ENCODE measurements around the gene TACR2. TPM values are rescaled to one million over a fixed set of nuclear protein-coding genes. Genes with fewer than 3 reads are reported as not detected.

TACR2 gene
- total and polyA plus RNA-seq, 2 donors (not counting 1 experiment from before 2014, with no cell fraction given), result 0.15 to 0.17 TPM

DNA sequence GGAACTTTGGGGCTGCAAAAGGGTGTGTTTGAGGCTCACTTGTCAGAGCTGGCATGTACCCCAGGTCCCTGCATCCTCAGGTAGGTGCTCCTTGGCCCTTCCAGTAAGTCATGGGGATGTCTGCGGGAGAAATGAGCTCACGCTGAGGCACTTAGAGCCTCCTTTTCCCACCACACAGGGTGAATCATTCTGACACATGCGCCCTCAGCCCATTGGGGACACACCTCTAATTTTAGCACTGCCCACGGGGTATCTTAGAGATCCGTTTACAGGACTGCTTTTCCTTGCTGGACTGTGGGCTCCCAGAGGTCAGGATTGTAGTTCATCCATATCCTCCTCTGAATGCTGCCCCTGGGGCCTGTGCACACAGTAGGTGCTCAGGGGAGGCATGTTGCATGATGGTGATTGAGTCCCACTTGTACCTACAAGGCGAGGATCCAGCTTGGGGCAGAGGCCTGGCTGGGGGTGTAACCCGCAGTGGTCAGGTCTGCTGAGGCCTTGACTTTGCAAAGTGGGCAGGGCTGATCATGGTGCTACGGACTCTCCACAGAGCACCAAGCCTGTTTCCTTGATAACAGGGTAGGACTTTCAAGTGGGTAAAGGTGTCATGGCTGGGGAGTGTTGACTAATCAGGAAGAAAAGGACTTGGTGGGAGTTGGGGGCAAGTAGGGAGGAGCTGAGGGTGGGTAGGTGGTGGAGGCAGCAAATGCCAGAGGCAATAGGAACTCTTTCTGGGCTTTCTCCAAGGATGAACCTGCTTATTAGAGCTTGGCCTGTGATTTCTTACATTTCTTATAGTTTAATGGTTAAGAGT is 40.4 kb upstream of the TACR2 start:
- no peak overlapping the region for H3K27ac ChIP-seq (ENCODE audit: insufficient read depth, low read length)

DNA sequence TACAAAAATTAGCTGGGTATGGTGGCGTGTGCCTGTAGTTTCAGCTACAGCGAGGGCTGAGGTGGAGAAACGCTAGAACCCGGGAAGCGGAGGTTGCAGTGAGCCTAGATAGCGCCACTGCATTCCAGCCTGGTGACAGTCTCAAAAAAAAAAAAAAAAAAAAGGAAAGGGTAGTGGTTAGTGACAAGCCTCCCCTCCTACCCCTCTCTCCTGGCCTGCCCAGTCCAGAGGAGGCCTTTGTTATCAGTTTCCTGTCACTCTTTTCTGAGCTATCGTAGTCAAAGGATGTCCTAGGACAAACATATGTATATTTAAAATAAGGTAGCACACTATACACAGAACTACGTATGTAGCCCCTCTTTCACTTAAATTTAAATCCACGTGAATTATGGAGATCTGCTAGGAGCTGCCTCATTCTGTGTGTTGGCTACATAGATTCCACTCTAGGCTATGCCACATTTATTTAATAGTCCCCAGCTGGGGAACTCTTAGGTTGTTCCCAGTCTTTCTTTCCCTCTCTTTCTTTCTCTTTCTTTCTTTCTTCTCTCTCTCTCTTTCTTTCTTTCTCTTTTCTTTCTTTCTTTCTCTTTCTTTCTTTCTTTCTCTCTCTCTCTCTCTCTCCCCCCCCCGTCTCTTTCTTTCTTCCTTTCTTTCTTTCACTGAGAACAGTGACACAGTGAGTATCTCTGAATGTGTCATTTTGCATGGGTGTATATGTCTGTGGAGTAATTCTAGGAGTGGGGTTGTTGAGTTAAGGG is 38.5 kb upstream of the TACR2 start:
- no peak for DNase-seq (ENCODE audit: low read depth in 2 of 2)
- H4K20me1 ChIP-seq (ENCODE audit: control insufficient read depth, extremely low read depth, insufficient read depth, low read length), result no peaks in the 10 kb centered on the region
- H3K9me3 ChIP-seq (ENCODE audit: control insufficient read depth, insufficient read depth, low read depth, low read length), result no peaks in the 10 kb centered on the region
- no peaks in the 10 kb centered on the region for H3K4me1 ChIP-seq (ENCODE audit: control insufficient read depth, extremely low read depth, insufficient read depth, low read length)
- no peaks in the 10 kb centered on the region for H3K36me3 ChIP-seq (ENCODE audit: control insufficient read depth, insufficient read depth, low read length)
- no peak overlapping the region for H3K4me3 ChIP-seq (replicated peaks in 1 of 4; ENCODE audit: control extremely low read depth in 1 of 4, insufficient read depth in 1 of 4, low read depth in 3 of 4, low read length in 4 of 4)
- no peak overlapping the region for H3K4me2 ChIP-seq (ENCODE audit: extremely low read depth, insufficient read depth, low read length)
- no peak overlapping the region for H3K27ac ChIP-seq (ENCODE audit: insufficient read depth, low read length)
- H3K27me3 ChIP-seq (ENCODE audit: control insufficient read depth, insufficient read depth, low read length), result peaks cover 13% of the 10 kb centered on the region
- no peak overlapping the region for H2AFZ ChIP-seq (ENCODE audit: low read length)
- TF ChIP-seq EZH2 (IDR thresholded peaks at IDR 0.05; ENCODE audit: low read length, missing control alignments) (no peak), CTCF (conservative IDR thresholded peaks at IDR 0.05 in 1 of 2, IDR thresholded peaks at IDR 0.05 in 1 of 2; ENCODE audit: low read depth in 1 of 2, low read length in 2 of 2) (no peak)
- H3K9ac ChIP-seq (ENCODE audit: insufficient read depth, low read length), result no peak overlapping the region
- no peaks in the 10 kb centered on the region for H3K79me2 ChIP-seq (ENCODE audit: control insufficient read depth, insufficient read depth, low read length)

More for the DNA sequence above, 40.4 kb upstream of the TACR2 start:
- no peak overlapping the region for H2AFZ ChIP-seq (ENCODE audit: low read length)
- no peak overlapping the region for H3K4me3 ChIP-seq (replicated peaks in 1 of 4; ENCODE audit: control extremely low read depth in 1 of 4, insufficient read depth in 1 of 4, low read depth in 3 of 4, low read length in 4 of 4)
- H4K20me1 ChIP-seq (ENCODE audit: control insufficient read depth, extremely low read depth, insufficient read depth, low read length), result no peaks in the 10 kb centered on the region
- H3K4me1 ChIP-seq (ENCODE audit: control insufficient read depth, extremely low read depth, insufficient read depth, low read length), result no peaks in the 10 kb centered on the region
- DNase-seq (ENCODE audit: low read depth in 2 of 2), result peak in 1 of 2 donors; percentile 54
- TF ChIP-seq CTCF (conservative IDR thresholded peaks at IDR 0.05 in 1 of 2, IDR thresholded peaks at IDR 0.05 in 1 of 2; ENCODE audit: low read depth in 1 of 2, low read length in 2 of 2), result no peak
- no peak for TF ChIP-seq EZH2 (IDR thresholded peaks at IDR 0.05; ENCODE audit: low read length, missing control alignments)
- no peaks in the 10 kb centered on the region for H3K36me3 ChIP-seq (ENCODE audit: control insufficient read depth, insufficient read depth, low read length)
- no peaks in the 10 kb centered on the region for H3K79me2 ChIP-seq (ENCODE audit: control insufficient read depth, insufficient read depth, low read length)
- no peaks in the 10 kb centered on the region for H3K9me3 ChIP-seq (ENCODE audit: control insufficient read depth, insufficient read depth, low read depth, low read length)
- peaks cover 6% of the 10 kb centered on the region for H3K27me3 ChIP-seq (ENCODE audit: control insufficient read depth, insufficient read depth, low read length)
- no peak overlapping the region for H3K4me2 ChIP-seq (ENCODE audit: extremely low read depth, insufficient read depth, low read length)
- H3K9ac ChIP-seq (ENCODE audit: insufficient read depth, low read length), result no peak overlapping the region

GRCh38 chr10:69453795-69454194 is 37.1 kb upstream of the TACR2 start:
- Histone ChIP-seq H3K4me1 (ENCODE audit: control insufficient read depth, extremely low read depth, insufficient read depth, low read length) (no peaks in the 10 kb centered on the region), H3K9me3 (ENCODE audit: control insufficient read depth, insufficient read depth, low read depth, low read length) (no peaks in the 10 kb centered on the region), H3K4me3 (replicated peaks in 1 of 4; ENCODE audit: control extremely low read depth in 1 of 4, insufficient read depth in 1 of 4, low read depth in 3 of 4, low read length in 4 of 4) (no peak overlapping the region), H3K79me2 (ENCODE audit: control insufficient read depth, insufficient read depth, low read length) (no peaks in the 10 kb centered on the region), H3K36me3 (ENCODE audit: control insufficient read depth, insufficient read depth, low read length) (no peaks in the 10 kb centered on the region), H3K9ac (ENCODE audit: insufficient read depth, low read length) (no peak overlapping the region), H2AFZ (ENCODE audit: low read length) (no peak overlapping the region), H3K4me2 (ENCODE audit: extremely low read depth, insufficient read depth, low read length) (no peak overlapping the region), H4K20me1 (ENCODE audit: control insufficient read depth, extremely low read depth, insufficient read depth, low read length) (no peaks in the 10 kb centered on the region), H3K27me3 (ENCODE audit: control insufficient read depth, insufficient read depth, low read length) (peaks cover 13% of the 10 kb centered on the region), H3K27ac (ENCODE audit: insufficient read depth, low read length) (no peak overlapping the region)
- TF ChIP-seq CTCF (conservative IDR thresholded peaks at IDR 0.05 in 1 of 2, IDR thresholded peaks at IDR 0.05 in 1 of 2; ENCODE audit: low read depth in 1 of 2, low read length in 2 of 2) (no peak), EZH2 (IDR thresholded peaks at IDR 0.05; ENCODE audit: low read length, missing control alignments) (no peak)
- DNase-seq (ENCODE audit: low read depth in 2 of 2), result no peak
